GM12873 (cell line): ENCODE data around the gene DDX60.

Experiments
- TF ChIP-seq, protein P1 (sequence below): IDR thresholded peaks from 2 replicates; pipeline ENCODE4 v1.5.1; 2012; ENCODE audit warnings: low read depth, mild to moderate bottlenecking, moderate library complexity, low read length, control low read depth; ENCODE audit not compliant: insufficient read depth; ENCODE audit errors: missing control alignments

The DDX60 gene, protein sequence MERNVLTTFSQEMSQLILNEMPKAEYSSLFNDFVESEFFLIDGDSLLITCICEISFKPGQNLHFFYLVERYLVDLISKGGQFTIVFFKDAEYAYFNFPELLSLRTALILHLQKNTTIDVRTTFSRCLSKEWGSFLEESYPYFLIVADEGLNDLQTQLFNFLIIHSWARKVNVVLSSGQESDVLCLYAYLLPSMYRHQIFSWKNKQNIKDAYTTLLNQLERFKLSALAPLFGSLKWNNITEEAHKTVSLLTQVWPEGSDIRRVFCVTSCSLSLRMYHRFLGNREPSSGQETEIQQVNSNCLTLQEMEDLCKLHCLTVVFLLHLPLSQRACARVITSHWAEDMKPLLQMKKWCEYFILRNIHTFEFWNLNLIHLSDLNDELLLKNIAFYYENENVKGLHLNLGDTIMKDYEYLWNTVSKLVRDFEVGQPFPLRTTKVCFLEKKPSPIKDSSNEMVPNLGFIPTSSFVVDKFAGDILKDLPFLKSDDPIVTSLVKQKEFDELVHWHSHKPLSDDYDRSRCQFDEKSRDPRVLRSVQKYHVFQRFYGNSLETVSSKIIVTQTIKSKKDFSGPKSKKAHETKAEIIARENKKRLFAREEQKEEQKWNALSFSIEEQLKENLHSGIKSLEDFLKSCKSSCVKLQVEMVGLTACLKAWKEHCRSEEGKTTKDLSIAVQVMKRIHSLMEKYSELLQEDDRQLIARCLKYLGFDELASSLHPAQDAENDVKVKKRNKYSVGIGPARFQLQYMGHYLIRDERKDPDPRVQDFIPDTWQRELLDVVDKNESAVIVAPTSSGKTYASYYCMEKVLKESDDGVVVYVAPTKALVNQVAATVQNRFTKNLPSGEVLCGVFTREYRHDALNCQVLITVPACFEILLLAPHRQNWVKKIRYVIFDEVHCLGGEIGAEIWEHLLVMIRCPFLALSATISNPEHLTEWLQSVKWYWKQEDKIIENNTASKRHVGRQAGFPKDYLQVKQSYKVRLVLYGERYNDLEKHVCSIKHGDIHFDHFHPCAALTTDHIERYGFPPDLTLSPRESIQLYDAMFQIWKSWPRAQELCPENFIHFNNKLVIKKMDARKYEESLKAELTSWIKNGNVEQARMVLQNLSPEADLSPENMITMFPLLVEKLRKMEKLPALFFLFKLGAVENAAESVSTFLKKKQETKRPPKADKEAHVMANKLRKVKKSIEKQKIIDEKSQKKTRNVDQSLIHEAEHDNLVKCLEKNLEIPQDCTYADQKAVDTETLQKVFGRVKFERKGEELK (N-terminal part only)

DNA sequence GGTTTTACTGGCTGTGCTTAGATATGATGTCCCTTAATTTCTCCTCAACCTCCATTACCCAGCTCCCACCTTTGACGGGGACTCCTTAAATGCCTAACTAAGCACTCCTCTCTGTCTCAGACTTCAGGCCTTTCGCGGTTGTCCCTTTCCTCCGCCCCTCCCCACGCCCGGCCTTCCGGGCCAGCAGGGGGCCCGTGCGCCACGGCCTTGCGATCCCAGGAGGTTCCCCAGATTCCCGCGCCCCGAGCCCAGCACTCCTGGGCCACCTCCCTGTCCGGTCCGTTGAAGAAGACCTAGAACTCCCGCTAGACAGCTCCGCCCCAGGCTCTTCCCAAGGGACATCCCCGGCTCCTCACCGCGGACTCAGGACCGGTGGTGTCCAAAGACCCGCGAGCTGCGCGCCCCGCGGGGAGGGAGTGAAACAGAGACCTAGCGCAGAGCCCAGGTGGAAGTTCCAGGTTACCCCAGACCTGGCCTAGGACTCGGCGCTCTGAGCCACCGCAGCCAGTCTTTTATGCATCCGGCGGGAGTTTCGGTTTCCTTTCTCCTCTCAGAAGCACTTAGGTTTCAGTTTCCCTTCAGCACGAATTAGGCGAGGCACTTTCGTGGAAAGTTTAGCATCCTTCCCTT lies at the start of gene DDX60:
Gene DDX60, minus strand, starts transcription at position 487 of the 630 bp plus-strand sequence. CDS start 7,493 bp downstream, outside the sequence.
- TF ChIP-seq, protein P1, sequence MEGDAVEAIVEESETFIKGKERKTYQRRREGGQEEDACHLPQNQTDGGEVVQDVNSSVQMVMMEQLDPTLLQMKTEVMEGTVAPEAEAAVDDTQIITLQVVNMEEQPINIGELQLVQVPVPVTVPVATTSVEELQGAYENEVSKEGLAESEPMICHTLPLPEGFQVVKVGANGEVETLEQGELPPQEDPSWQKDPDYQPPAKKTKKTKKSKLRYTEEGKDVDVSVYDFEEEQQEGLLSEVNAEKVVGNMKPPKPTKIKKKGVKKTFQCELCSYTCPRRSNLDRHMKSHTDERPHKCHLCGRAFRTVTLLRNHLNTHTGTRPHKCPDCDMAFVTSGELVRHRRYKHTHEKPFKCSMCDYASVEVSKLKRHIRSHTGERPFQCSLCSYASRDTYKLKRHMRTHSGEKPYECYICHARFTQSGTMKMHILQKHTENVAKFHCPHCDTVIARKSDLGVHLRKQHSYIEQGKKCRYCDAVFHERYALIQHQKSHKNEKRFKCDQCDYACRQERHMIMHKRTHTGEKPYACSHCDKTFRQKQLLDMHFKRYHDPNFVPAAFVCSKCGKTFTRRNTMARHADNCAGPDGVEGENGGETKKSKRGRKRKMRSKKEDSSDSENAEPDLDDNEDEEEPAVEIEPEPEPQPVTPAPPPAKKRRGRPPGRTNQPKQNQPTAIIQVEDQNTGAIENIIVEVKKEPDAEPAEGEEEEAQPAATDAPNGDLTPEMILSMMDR, result peak; percentile 22

GRCh38 chr4:168367065-168367464 lies 48.5 kb upstream of the DDX60 start:
- TF ChIP-seq, protein P1, result no peak

- TF ChIP-seq, protein P1, result no peak
Observed at GRCh38 chr4:168362025-168362401, 43.5 kb upstream of the DDX60 start.

DNA sequence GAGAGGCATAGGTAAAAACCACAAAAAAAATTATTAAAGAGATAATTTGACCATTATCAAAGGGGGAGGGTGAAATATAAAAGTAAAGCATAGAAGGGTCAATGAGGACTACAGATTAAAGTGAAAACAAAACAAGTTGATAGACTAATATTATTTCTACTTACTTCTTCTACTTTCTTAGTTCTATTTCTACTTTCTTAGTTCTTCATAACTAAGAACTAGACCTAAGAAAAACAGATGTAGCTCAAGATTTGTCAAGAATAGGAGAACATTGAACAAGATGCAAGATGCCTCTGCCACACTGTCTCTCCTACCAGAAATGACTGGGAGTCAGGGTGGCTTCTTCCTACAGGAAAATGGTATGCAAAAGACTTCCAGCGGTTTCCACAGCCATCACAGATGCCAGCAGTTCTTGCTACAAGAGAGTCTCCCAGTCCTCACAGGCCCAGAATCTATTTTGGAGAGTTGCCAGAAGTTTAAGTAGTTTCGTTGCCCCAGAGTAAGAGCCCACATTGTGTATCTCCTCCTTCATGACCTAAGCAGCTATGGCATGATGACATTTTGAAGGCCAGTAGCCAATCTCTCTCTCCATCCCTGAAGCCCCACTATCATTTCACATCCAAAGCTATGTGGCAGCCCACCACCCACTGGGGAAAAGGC lies 42.9 kb upstream of the DDX60 start:
- TF ChIP-seq, protein P1, result no peak

GRCh38 chr4:168360271-168360670 lies 41.7 kb upstream of the DDX60 start:
- TF ChIP-seq, protein P1, result no peak

DNA sequence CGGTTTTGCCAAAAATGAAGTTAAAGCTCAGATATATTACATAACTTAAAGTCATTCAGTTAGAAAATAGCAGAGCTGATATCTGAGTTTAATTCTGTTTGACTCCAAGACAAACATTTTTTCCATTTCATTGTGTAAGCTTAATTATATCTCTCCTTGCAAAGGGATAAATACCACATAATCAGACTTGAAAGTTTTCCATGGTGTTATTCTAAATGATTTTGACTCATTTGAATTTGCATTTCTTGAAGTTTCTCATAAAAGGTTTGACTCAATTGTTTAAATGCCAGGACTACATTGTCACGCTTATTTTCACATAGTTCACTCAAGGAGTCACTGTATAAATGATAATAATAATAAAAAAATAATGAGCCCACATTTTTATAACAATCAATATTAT lies 39.4 kb upstream of the DDX60 start:
- TF ChIP-seq, protein P1, result no peak
